SK-N-SH treated with all-trans-retinoic acid at 6 μM for 48 hours (cell line): ENCODE measurements around the gene ZFHX2.

Experiments
- ESRRG ChIP-seq: fragments of 250-450 bp; sonication (Bioruptor Pico); IDR thresholded peaks from 2 replicates; pipeline ENCODE4 v1.6.1; 2021; ENCODE audit warnings: mild to moderate bottlenecking
- TCF4 ChIP-seq: fragments of 250-450 bp; sonication (Bioruptor Pico); IDR thresholded peaks from 2 replicates; pipeline ENCODE4 v1.8.0; 2021; ENCODE audit warnings: mild to moderate bottlenecking, moderate library complexity, borderline replicate concordance
- ZFP3 ChIP-seq: fragments of 250-450 bp; sonication (Bioruptor Pico); IDR thresholded peaks from 2 replicates; pipeline ENCODE4 v1.5.0; 2020; ENCODE audit warnings: mild to moderate bottlenecking, moderate library complexity
- ZNF8 ChIP-seq: fragments of 450-650 bp; formaldehyde crosslinking; IDR thresholded peaks from 2 replicates; pipeline ENCODE4 v1.5.0; 2020; ENCODE audit warnings: mild to moderate bottlenecking, moderate library complexity

DNA sequence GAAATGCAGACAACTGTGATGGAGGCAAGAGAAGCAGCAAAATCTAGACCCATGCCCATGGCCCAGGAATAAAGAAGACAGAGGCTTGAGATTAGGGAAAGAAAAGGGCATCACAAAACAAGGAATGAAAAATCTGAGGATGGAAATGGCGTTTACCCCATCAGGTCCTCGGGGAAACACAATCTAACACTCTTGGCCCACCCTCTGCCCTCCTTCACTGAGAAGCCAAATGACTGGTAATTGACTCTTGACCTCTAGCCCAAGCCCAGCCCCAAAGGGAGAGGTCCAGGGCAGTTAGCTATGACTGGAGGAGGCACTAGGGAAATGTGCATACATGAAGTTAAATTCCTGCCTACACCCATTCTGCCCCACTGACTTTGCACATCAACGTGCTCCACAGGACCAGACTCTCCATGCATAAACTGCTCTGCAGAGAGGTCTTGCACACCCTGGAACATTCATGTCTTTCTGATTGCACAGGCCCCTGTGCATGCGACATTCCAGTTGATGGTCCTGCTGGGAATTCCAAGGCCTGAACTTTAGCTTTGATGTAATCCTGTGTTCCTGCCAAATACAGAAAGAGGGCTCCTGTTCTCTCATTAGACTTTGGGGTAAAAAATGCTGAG lies 5.7 kb downstream of the ZFHX2 start:
- no peak for TF ChIP-seq ZFP3 (CRISPR knock-in tag)
- no peak for TF ChIP-seq ESRRG (CRISPR knock-in tag)
- TF ChIP-seq TCF4 (CRISPR knock-in tag) = no peak
- TF ChIP-seq ZNF8 (CRISPR knock-in tag) = no peak
